ENCODE measurements around the gene GRK2. TPM values are rescaled to one million over a fixed set of nuclear protein-coding genes. Genes with fewer than 3 reads are reported as not detected.

Gene GRK2
- total and polyA plus RNA-seq, 2 of the 8 experiments (the other 6 are each of a cell fraction or from before 2014, with no cell fraction given) = 47.3 to 49.7 TPM

DNA sequence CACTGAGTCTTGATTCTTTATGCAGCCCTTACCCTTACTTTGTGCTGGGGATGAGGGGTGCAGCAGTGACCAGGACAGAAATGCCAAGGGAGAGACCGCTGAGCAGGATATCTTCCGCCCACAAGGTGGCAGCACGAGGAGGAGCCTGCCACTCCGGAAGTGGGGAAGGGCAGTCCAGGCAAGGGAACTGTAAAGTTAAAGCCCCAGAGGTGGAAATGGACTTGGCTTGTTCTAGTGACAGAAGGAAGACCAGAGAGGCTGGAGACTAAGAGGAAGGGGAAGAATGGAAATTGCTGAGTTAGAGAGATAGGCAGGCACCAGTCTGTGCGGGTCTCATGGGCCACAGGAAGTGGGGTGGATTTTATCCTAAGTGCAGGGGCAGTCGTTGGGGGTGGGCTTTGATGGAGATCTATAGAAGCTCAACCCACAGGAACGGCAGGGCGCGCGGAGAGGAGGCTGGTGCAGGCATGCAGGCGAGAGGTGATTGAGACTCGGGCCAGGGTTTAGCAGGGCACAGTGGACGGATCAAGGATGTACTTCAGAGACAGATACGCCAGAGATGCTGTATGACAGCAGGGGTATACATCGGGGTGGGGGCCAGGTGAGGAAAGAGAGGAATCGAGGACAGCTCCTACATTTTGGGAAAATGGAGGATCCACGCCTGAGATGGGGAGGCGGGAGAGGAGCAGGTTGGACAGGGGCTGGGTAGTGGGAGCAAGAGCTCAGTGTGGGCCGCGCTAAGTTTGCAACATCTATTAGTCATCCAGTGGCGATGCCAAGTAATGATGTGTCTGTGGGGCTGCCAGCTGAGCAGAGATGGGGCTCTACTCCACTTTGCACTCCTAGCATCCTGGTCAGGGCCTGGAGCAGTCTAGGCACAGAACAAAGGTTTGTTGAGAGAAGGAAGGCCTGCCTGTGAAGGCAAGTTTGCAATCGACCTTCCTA, 3.3 kb upstream of the GRK2 start:
- Histone ChIP-seq H3K9me3 (ENCODE audit: insufficient read depth in 2 of 2, low read depth in 1 of 2, low read length in 1 of 2) (no peaks in the 10 kb centered on the region), H4K5ac (ENCODE audit: insufficient read length, low read depth, low read length) (peak overlapping the region; percentile 34), H3K23ac (ENCODE audit: insufficient read length) (no peak overlapping the region), H2AFZ (ENCODE audit: low read length) (peak overlapping the region; percentile 43; the same call in 1 of the 2 replicates), H2BK5ac (ENCODE audit: low read depth, low read length) (0 out of 2 replicates have a peak overlapping the region, but pooled peaks have one; percentile 1), H3K27me3 (replicated peaks in 1 of 4; ENCODE audit: control insufficient read depth in 3 of 4, extremely low read depth in 1 of 4, insufficient read depth in 3 of 4, low read length in 3 of 4) (peaks cover 0 to 3% (median 0%) of the 10 kb centered on the region in 4 experiments; a peak in 5 of 7 replicates), H4K20me1 (replicated peaks in 1 of 2; ENCODE audit: control insufficient read depth in 1 of 2, insufficient read depth in 2 of 2, low read length in 2 of 2) (peaks cover 0 to 8% of the 10 kb centered on the region in 2 experiments), H3K79me1 (ENCODE audit: low read depth, low read length) (0 out of 2 replicates have a peak, but pooled peaks cover 2% of the 10 kb centered on the region), H2AK5ac (ENCODE audit: low read depth, low read length) (no peak overlapping the region), H3K4ac (replicated peaks; ENCODE audit: insufficient read length, low read depth, low read length) (peak overlapping the region; percentile 19), H4K8ac (ENCODE audit: extremely low read depth, insufficient read depth, low read length) (0 out of 2 replicates have a peak overlapping the region, but pooled peaks have one; percentile 62), H2BK12ac (ENCODE audit: low read depth, low read length) (0 out of 2 replicates have a peak overlapping the region, but pooled peaks have one; percentile 39), H2BK15ac (ENCODE audit: low read length) (0 out of 2 replicates have a peak overlapping the region, but pooled peaks have one; percentile 6), H3K4me3 (ENCODE audit: extremely low read depth in 1 of 4, insufficient read depth in 2 of 4, low read depth in 3 of 4, low read length in 4 of 4) (no peak overlapping the region), H4K91ac (replicated peaks; ENCODE audit: insufficient read length, low read length) (no peak overlapping the region), H3K36me3 (ENCODE audit: control insufficient read depth in 2 of 4, insufficient read depth in 4 of 4, low read length in 3 of 4) (no peaks in the 10 kb centered on the region), H2BK120ac (replicated peaks; ENCODE audit: low read depth, low read length) (no peak overlapping the region), H3K4me2 (ENCODE audit: insufficient read depth in 1 of 2, low read depth in 2 of 2, low read length in 2 of 2) (no peak overlapping the region; a peak in 2 of 4 replicates), H3K18ac (ENCODE audit: extremely low read depth, low read length) (no peak overlapping the region), H3K79me2 (ENCODE audit: control insufficient read depth in 1 of 2, insufficient read depth in 2 of 2, low read length in 2 of 2) (peaks cover 0 to 11% of the 10 kb centered on the region in 2 experiments; a peak in 3 of 4 replicates), H2BK20ac (ENCODE audit: low read length) (no peak overlapping the region), H3K9ac (replicated peaks in 1 of 4; ENCODE audit: extremely low read depth in 1 of 4, low read depth in 3 of 4, low read length in 3 of 4) (no peak overlapping the region), H3K23me2 (ENCODE audit: low read depth, low read length) (peaks cover 4% of the 10 kb centered on the region), H3K56ac (replicated peaks; ENCODE audit: insufficient read length, low read depth, low read length) (no peak overlapping the region), H3K4me1 (replicated peaks in 1 of 4; ENCODE audit: control insufficient read depth in 3 of 4, insufficient read depth in 4 of 4, low read length in 3 of 4) (peaks cover 0 to 23% (median 20%) of the 10 kb centered on the region in 4 experiments; a peak in 6 of 7 replicates), H3K27ac (ENCODE audit: low read depth, low read length) (no peak overlapping the region), H3K14ac (ENCODE audit: insufficient read length) (no peak overlapping the region)
- peak in 1 of 2 experiments; percentile 90 for DNase-seq (ENCODE audit: low read depth in 1 of 2, low spot score in 2 of 2)
- ChIA-PET CTCF (ENCODE audit: partially characterized antibody) (interaction anchor here (0.5 to 13.0 kb wide), 38 partner anchors 8 to 367 kb away, joined by 3 to 186 read pairs (median 4); partner anchors contain the start of genes ANKRD13D, CLCF1, POLD4 and SSH3), POLR2A (ENCODE audit: partially characterized antibody) (interaction anchor here (0.5 to 2.4 kb wide), 10 partner anchors 10 to 441 kb away, joined by 3 to 24 read pairs (median 4); partner anchors contain the start of gene ANKRD13D)
- FAIRE-seq = peak; percentile 55
- 69% methylated on average over 22 of the region's 22 CpGs; no CpG with 5 or more reads in 1 of the 2 experiments for WGBS, 2 experiments (ENCODE audit: extremely low coverage in 1 of 2, insufficient coverage in 1 of 2, insufficient read length in 1 of 2, insufficient replicate concordance in 2 of 2, low coverage in 1 of 2, low lambda C conversion rate in 2 of 2, missing lambda C conversion rate in 1 of 2)
- TF ChIP-seq JUN (IDR thresholded peaks at IDR 0.05; ENCODE audit: low read depth, low read length) (no peak), PHF8 (conservative IDR thresholded peaks at IDR 0.05; ENCODE audit: low read depth, low read length) (no peak), RFX5 (IDR thresholded peaks at IDR 0.05; ENCODE audit: borderline replicate concordance, low read depth, low read length) (no peak), EGR1 (IDR thresholded peaks at IDR 0.05; ENCODE audit: borderline replicate concordance, low read depth, low read length) (0 out of 2 replicates have a peak, but pooled peaks have one; percentile 39), RAD21 (IDR thresholded peaks at IDR 0.05 in 1 of 2, conservative IDR thresholded peaks at IDR 0.05 in 1 of 2; ENCODE audit: low read depth in 2 of 2, low read length in 2 of 2) (peak; percentile 60 to 72), GABPA (IDR thresholded peaks at IDR 0.05; ENCODE audit: borderline replicate concordance, insufficient read depth, low read length) (peak; percentile 73; the same call in 1 of the 2 replicates), E2F6 (IDR thresholded peaks at IDR 0.05) (no peak)
- TF ChIP-seq, protein P1, sequence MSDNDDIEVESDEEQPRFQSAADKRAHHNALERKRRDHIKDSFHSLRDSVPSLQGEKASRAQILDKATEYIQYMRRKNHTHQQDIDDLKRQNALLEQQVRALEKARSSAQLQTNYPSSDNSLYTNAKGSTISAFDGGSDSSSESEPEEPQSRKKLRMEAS (IDR thresholded peaks at IDR 0.05) = peak; percentile 40; the same call in 1 of the 2 replicates

All from H1 (cell line).